Stomach (tissue), 9 donors: ENCODE measurements around the gene PRR14L. TPM values are rescaled to one million over a fixed set of nuclear protein-coding genes. Genes with fewer than 3 reads are reported as not detected.

Experiments
- DNase-seq, 2 donors: peaks; one replicate each; pipeline versions ENCODE4 v3.0.0 to v3.0.0-alpha.2; 2013 to 2019
- H3K27ac ChIP-seq, 5 donors: fragments of 200-600 bp in 4 of 5; sonication (generic) in 4 of 5; one replicate each; pipeline ENCODE4 v1.5.1; 2013 to 2019; ENCODE audit warnings: mild to moderate bottlenecking in 1 of 5, moderate library complexity in 1 of 5
- H3K27me3 ChIP-seq, 3 donors: fragments of 200-600 bp; sonication (generic); one replicate each; pipeline ENCODE4 v1.5.1; 2017 to 2019; ENCODE audit warnings: mixed run types in 1 of 3
- H3K36me3 ChIP-seq, 4 donors: fragments of 200-600 bp; sonication (generic); 1 replicate in 3 of 4; 2 replicates in 1 of 4; pipeline ENCODE4 v1.5.1; 2016 to 2019
- H3K4me1 ChIP-seq, 4 donors: fragments of 200-600 bp; sonication (generic); one replicate each; pipeline ENCODE4 v1.5.1; 2016 to 2019
- H3K4me3 ChIP-seq, 4 donors: fragments of 200-600 bp; sonication (generic) in 3 of 4; one replicate each; pipeline ENCODE4 v1.5.1; 2016 to 2019; ENCODE audit warnings: mild to moderate bottlenecking in 1 of 4
- H3K9me3 ChIP-seq, 4 donors: fragments of 200-600 bp; sonication (generic); one replicate each; pipeline ENCODE4 v1.5.1; 2016 to 2019
- CTCF ChIP-seq, 7 experiments: fragments of 450-650 bp in 4 of 7; fragments of 200-600 bp in 3 of 7; sonication (generic) in 3 of 7; IDR thresholded peaks; one replicate each; pipeline ENCODE4 v1.5.1; 2016 to 2019; ENCODE audit warnings: antibody characterized with exemption in 7 of 7, control low read depth in 2 of 7, mild to moderate bottlenecking in 1 of 7
- EP300 ChIP-seq: sonication (generic); formaldehyde crosslinking; IDR thresholded peaks from one replicate; pipeline ENCODE4 v1.6.1; 2017; ENCODE audit warnings: antibody characterized with exemption
- POLR2A ChIP-seq, 4 donors: fragments of 450-650 bp; IDR thresholded peaks; one replicate each; pipeline ENCODE4 v1.6.1; 2016; ENCODE audit warnings: antibody characterized with exemption in 4 of 4, control low read depth in 2 of 4, mild to moderate bottlenecking in 1 of 4, moderate library complexity in 1 of 4
- POLR2AphosphoS5 ChIP-seq, 3 donors: sonication (generic); formaldehyde crosslinking; IDR thresholded peaks; one replicate each; pipeline ENCODE4 v1.6.1; 2016; ENCODE audit warnings: antibody characterized with exemption in 3 of 3
- WGBS, 5 donors: extraction: QIAGEN DNeasy Blood & Tissue Kit in 3 of 5; methylation state at CpG; one replicate each; pipeline versions ENCODE4 v1.1.5 to v1.1.7; 2013 to 2018; 5-methylcytosine and 5-hydroxymethylcytosine counted together
- intact Hi-C: fragments of 100-400 bp; cut with DNase I; formaldehyde crosslinking; loops from one replicate; pipeline ENCODE4 v1.15.1; 2023; ENCODE audit warnings: low total_unique reads
- polyA plus RNA-seq, 3 donors: library from polyadenylated mRNA; stranded (reverse); fragments of 200-250 nt; gene quantifications; one replicate each; pipeline ENCODE4 v1.2.3, GENCODE V29; 2013
- total RNA-seq, 5 donors: library from RNA; depleted of rRNA; stranded (reverse); fragments of >200 nt; gene quantifications; one replicate each; pipeline versions ENCODE4 v1.1.0 to v1.2.3, GENCODE V29; 2014 to 2016
- donor health status: healthy with polysubstance abuse.
- donor health status: Bipolar disorder and iron deficiency.
- donor health status: healthy.

The PRR14L gene
- total and polyA plus RNA-seq, 8 donors, result 4.0 to 193 (median 26.6) TPM

GRCh38 chr22:31650391-31650790 is 99.5 kb downstream of the PRR14L start:
- no peak overlapping the region for H3K27ac ChIP-seq
- intact Hi-C loops, result no loop called here

GRCh38 chr22:31647523-31648320 is 102.2 kb downstream of the PRR14L start:
- TF ChIP-seq EP300, result no peak
- TF ChIP-seq CTCF (IDR thresholded peaks at IDR 0.05), result no peak
- no peak for TF ChIP-seq POLR2AphosphoS5 (IDR thresholded peaks at IDR 0.05)
- no peak for TF ChIP-seq POLR2A (IDR thresholded peaks at IDR 0.05)
- Histone ChIP-seq H3K36me3 (peaks cover 19 to 68% (median 65%) of the 10 kb centered on the region in 4 donors), H3K4me3 (no peak overlapping the region), H3K27ac (no peak overlapping the region), H3K27me3 (no peaks in the 10 kb centered on the region), H3K4me1 (peaks cover 0 to 27% (median 9%) of the 10 kb centered on the region in 4 donors), H3K9me3 (no peaks in the 10 kb centered on the region)
- WGBS, 5 donors, result 81 to 89% (median 85%) methylated on average over 11 of the region's 11 CpGs
- intact Hi-C loops, result no loop called here
- no peak for DNase-seq

More at GRCh38 chr22:31650391-31650790, 99.5 kb downstream of the PRR14L start:
- peaks cover 19 to 51% (median 47%) of the 10 kb centered on the region in 4 donors for H3K36me3 ChIP-seq
- TF ChIP-seq POLR2AphosphoS5 (IDR thresholded peaks at IDR 0.05) (no peak), POLR2A (IDR thresholded peaks at IDR 0.05) (no peak), EP300 (no peak), CTCF (IDR thresholded peaks at IDR 0.05) (no peak)
- no peak for DNase-seq
- no peak overlapping the region for H3K4me3 ChIP-seq
- 60 to 76% (median 73%) methylated on average over 6 of the region's 6 CpGs for WGBS, 5 donors
- peaks cover 6 to 47% (median 16%) of the 10 kb centered on the region in 4 donors for H3K4me1 ChIP-seq
- H3K9me3 ChIP-seq, result no peaks in the 10 kb centered on the region
- H3K27me3 ChIP-seq, result no peaks in the 10 kb centered on the region

GRCh38 chr22:31647066-31647465 is 102.9 kb downstream of the PRR14L start:
- intact Hi-C loops, result no loop called here
- Histone ChIP-seq H3K4me1 (peaks cover 0 to 27% (median 9%) of the 10 kb centered on the region in 4 donors), H3K27ac (peak overlapping the region in 3 of 5 donors; percentile 14 to 46 (median 18)), H3K36me3 (peaks cover 19 to 75% (median 71%) of the 10 kb centered on the region in 4 donors), H3K4me3 (no peak overlapping the region), H3K27me3 (no peaks in the 10 kb centered on the region), H3K9me3 (no peaks in the 10 kb centered on the region)
- TF ChIP-seq POLR2AphosphoS5 (IDR thresholded peaks at IDR 0.05) (no peak), EP300 (no peak), CTCF (IDR thresholded peaks at IDR 0.05) (no peak)
- DNase-seq, result no peak
- WGBS, 5 donors, result 88 to 98% (median 97%) methylated on average over 3 of the region's 3 CpGs

- no peaks in the 10 kb centered on the region for H3K27me3 ChIP-seq
- WGBS, 5 donors, result 36 to 56% (median 45%) methylated on average over 6 of the region's 6 CpGs
- no peaks in the 10 kb centered on the region for H3K9me3 ChIP-seq
- peak overlapping the region in 3 of 5 donors; percentile 14 to 46 (median 18) for H3K27ac ChIP-seq
- no peak overlapping the region for H3K4me3 ChIP-seq
- H3K36me3 ChIP-seq, result peaks cover 19 to 79% (median 76%) of the 10 kb centered on the region in 4 donors
- H3K4me1 ChIP-seq, result peaks cover 0 to 27% (median 9%) of the 10 kb centered on the region in 4 donors
- TF ChIP-seq POLR2A (IDR thresholded peaks at IDR 0.05) (no peak), CTCF (IDR thresholded peaks at IDR 0.05) (no peak), POLR2AphosphoS5 (IDR thresholded peaks at IDR 0.05) (no peak), EP300 (no peak)
- intact Hi-C loops, result no loop called here
- peak in 1 of 2 donors; percentile 64 for DNase-seq
These were observed 103.5 kb downstream of the PRR14L start for GRCh38 chr22:31646186-31647019.
